HG03097 (cell line): ENCODE data around the gene ARHGAP8.
"Not testable (repeated sequence)": the region's sequence is repeated elsewhere in the genome, so short reads cannot be mapped to it uniquely, and the experiment has no call there.

Experiments used
- ATAC-seq: cut with Tn5 transposase; IDR thresholded peaks from one replicate; pipeline ENCODE4 v1.9.1; 2021; ENCODE audit not compliant: unreplicated experiment, low FRiP score

Gene ARHGAP8

GRCh38 chr22:44737406-44738346 lies 14.7 kb upstream of the ARHGAP8 start:
- no peak for ATAC-seq

- ATAC-seq, result no peak
Measured at GRCh38 chr22:44738347-44738715, 14.0 kb upstream of the ARHGAP8 start.

- ATAC-seq, result no peak
Measured at GRCh38 chr22:44739024-44739423, 13.4 kb upstream of the ARHGAP8 start.

- ATAC-seq, result not testable (repeated sequence)
Measured at GRCh38 chr22:44739666-44740065, 12.7 kb upstream of the ARHGAP8 start.

- no peak for ATAC-seq
Measured at GRCh38 chr22:44740307-44740706, 12.1 kb upstream of the ARHGAP8 start.

- no peak for ATAC-seq
Measured at GRCh38 chr22:44741929-44742328, 10.4 kb upstream of the ARHGAP8 start.

GRCh38 chr22:44743247-44743646 lies 9.1 kb upstream of the ARHGAP8 start:
- ATAC-seq, result no peak

- ATAC-seq, result no peak
Measured at GRCh38 chr22:44743804-44744211, 8.6 kb upstream of the ARHGAP8 start.

- ATAC-seq, result no peak
Measured at GRCh38 chr22:44745853-44746789, 6.3 kb upstream of the ARHGAP8 start.

GRCh38 chr22:44747784-44748127 lies 4.6 kb upstream of the ARHGAP8 start:
- not testable (repeated sequence) for ATAC-seq

- no peak for ATAC-seq
Measured at GRCh38 chr22:44748524-44748923, 3.9 kb upstream of the ARHGAP8 start.

- ATAC-seq, result no peak
Measured at GRCh38 chr22:44750481-44750880, 1.9 kb upstream of the ARHGAP8 start.

- no peak for ATAC-seq
Measured at GRCh38 chr22:44753189-44754042, 1.0 kb downstream of the ARHGAP8 start.

GRCh38 chr22:44754998-44755397 lies 2.6 kb downstream of the ARHGAP8 start:
- ATAC-seq, result no peak

- ATAC-seq, result no peak
Measured at GRCh38 chr22:44755417-44755816, 3.0 kb downstream of the ARHGAP8 start.

- ATAC-seq, result no peak
Measured at GRCh38 chr22:44755956-44756361, 3.6 kb downstream of the ARHGAP8 start.

- no peak for ATAC-seq
Measured at GRCh38 chr22:44758344-44758973, 6.1 kb downstream of the ARHGAP8 start.

- no peak for ATAC-seq
Measured at GRCh38 chr22:44759001-44759400, 6.6 kb downstream of the ARHGAP8 start.

- ATAC-seq, result no peak
Measured at GRCh38 chr22:44759430-44760310, 7.3 kb downstream of the ARHGAP8 start.
